Subcutaneous abdominal adipose tissue (tissue), 5 donors: Measurements from ENCODE around the gene SIRPA.

Experiments used
- H3K27ac ChIP-seq: one replicate; pipeline ENCODE4 v1.7.0; 2013; ENCODE audit warnings: low read depth, mild to moderate bottlenecking, inconsistent platforms, low read length, moderate library complexity
- H3K27me3 ChIP-seq, 5 donors: one replicate each; pipeline ENCODE4 v1.7.0; 2013; ENCODE audit warnings: low read length in 5 of 5, inconsistent platforms in 1 of 5; ENCODE audit not compliant: control insufficient read depth in 5 of 5, insufficient read depth in 4 of 5
- H3K36me3 ChIP-seq, 5 donors: one replicate each; pipeline ENCODE4 v1.7.0; 2013; ENCODE audit warnings: low read length in 5 of 5; ENCODE audit not compliant: control insufficient read depth in 5 of 5, insufficient read depth in 5 of 5
- H3K4me1 ChIP-seq, 5 donors: one replicate each; pipeline ENCODE4 v1.7.0; 2013; ENCODE audit warnings: low read length in 5 of 5, mild to moderate bottlenecking in 3 of 5, moderate library complexity in 1 of 5; ENCODE audit not compliant: control insufficient read depth in 5 of 5, insufficient read depth in 5 of 5
- H3K4me3 ChIP-seq, 5 donors: one replicate each; pipeline ENCODE4 v1.7.0; 2013; ENCODE audit warnings: low read length in 5 of 5, low read depth in 1 of 5
- H3K9ac ChIP-seq, 5 donors: one replicate each; pipeline ENCODE4 v1.7.0; 2013; ENCODE audit warnings: low read length in 5 of 5, mild to moderate bottlenecking in 4 of 5, moderate library complexity in 3 of 5
- H3K9me3 ChIP-seq, 5 donors: one replicate each; pipeline ENCODE4 v1.7.0; 2013; ENCODE audit warnings: low read length in 5 of 5; ENCODE audit not compliant: control insufficient read depth in 5 of 5
- donor health status: healthy.
- donor health status: healthy.
- donor health status: healthy.
- donor health status: healthy.
- donor health status: healthy.

Gene SIRPA

GRCh38 chr20:1876217-1876921, 18.8 kb upstream of the SIRPA start:
- Histone ChIP-seq H3K4me3 (no peak overlapping the region), H3K27ac (no peak overlapping the region), H3K27me3 (peaks cover 0 to 10% (median 5%) of the 10 kb centered on the region in 5 donors), H3K9me3 (peaks cover 0 to 7% (median 0%) of the 10 kb centered on the region in 5 donors), H3K36me3 (no peaks in the 10 kb centered on the region), H3K4me1 (peaks cover 0 to 15% (median 12%) of the 10 kb centered on the region in 5 donors), H3K9ac (no peak overlapping the region)

DNA sequence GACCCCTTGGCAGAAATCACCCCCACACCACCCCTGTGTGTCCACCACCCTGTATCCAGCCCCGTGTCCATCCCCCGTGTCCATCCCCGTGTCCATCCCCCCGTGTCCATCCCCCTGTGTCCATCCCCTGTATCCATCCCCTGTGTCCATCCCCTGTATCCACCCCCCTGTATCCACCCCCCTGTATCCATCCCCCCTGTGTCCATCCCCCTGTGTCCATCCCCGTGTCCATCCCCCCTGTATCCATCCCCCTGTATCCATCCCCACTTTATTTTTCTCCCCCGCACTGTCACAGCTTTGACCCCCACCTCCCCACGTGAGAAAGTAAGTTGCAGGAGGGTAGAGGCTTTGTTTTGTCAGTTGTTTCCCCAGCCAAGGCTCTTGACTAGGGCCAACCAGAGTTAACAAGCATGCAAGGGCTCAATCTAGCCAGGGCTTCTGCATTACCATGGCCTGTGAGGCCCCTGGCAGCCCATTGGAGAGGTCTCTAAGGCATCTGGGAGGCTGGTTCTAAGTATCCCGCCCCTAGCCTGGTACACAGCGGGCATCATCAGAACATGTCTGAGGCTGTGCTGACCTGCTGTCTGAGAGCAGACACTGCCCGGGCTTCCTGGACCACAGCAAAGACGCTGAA, 18.1 kb upstream of the SIRPA start:
- peaks cover 0 to 7% (median 0%) of the 10 kb centered on the region in 5 donors for H3K9me3 ChIP-seq
- H3K27me3 ChIP-seq = peaks cover 0 to 5% (median 4%) of the 10 kb centered on the region in 5 donors
- H3K27ac ChIP-seq = no peak overlapping the region
- peaks cover 0 to 23% (median 19%) of the 10 kb centered on the region in 5 donors for H3K4me1 ChIP-seq
- no peak overlapping the region for H3K4me3 ChIP-seq
- no peak overlapping the region for H3K9ac ChIP-seq
- no peaks in the 10 kb centered on the region for H3K36me3 ChIP-seq

GRCh38 chr20:1877609-1878200, 17.5 kb upstream of the SIRPA start:
- no peak overlapping the region for H3K9ac ChIP-seq
- H3K4me3 ChIP-seq = no peak overlapping the region
- peaks cover 0 to 26% (median 19%) of the 10 kb centered on the region in 5 donors for H3K4me1 ChIP-seq
- peaks cover 0 to 4% (median 2%) of the 10 kb centered on the region in 5 donors for H3K27me3 ChIP-seq
- H3K9me3 ChIP-seq = peaks cover 0 to 5% (median 0%) of the 10 kb centered on the region in 5 donors
- no peak overlapping the region for H3K27ac ChIP-seq
- H3K36me3 ChIP-seq = no peaks in the 10 kb centered on the region

DNA sequence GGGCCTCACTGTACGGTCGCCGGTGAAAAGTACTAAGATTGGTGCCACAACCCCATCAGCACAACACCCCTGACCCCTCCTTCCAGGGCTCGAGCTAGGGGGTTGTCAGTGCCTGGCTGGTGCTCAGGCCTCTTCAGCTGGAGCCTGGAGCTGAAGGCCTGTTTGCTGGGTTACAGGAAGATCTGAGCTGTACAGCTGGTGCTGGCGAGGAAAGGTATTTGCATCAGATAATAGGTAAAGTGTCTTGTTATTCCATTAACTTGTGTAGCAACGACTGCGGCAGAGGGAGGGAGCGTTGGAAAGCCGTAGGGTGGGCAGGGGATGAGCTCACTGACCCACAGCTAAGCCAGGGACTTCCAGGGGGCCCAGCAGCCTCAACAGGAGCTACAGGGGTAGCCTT, 15.8 kb upstream of the SIRPA start:
- Histone ChIP-seq H3K9ac (no peak overlapping the region), H3K9me3 (no peaks in the 10 kb centered on the region), H3K27me3 (peaks cover 0 to 7% (median 0%) of the 10 kb centered on the region in 5 donors), H3K4me1 (peaks cover 4 to 39% (median 32%) of the 10 kb centered on the region in 5 donors), H3K36me3 (no peaks in the 10 kb centered on the region), H3K27ac (no peak overlapping the region), H3K4me3 (no peak overlapping the region)

GRCh38 chr20:1879934-1880333, 15.3 kb upstream of the SIRPA start:
- H3K9ac ChIP-seq = no peak overlapping the region
- H3K4me3 ChIP-seq = no peak overlapping the region
- no peak overlapping the region for H3K27ac ChIP-seq
- H3K36me3 ChIP-seq = no peaks in the 10 kb centered on the region
- no peaks in the 10 kb centered on the region for H3K9me3 ChIP-seq
- peaks cover 0 to 7% (median 0%) of the 10 kb centered on the region in 5 donors for H3K27me3 ChIP-seq
- peaks cover 4 to 38% (median 33%) of the 10 kb centered on the region in 5 donors for H3K4me1 ChIP-seq

DNA sequence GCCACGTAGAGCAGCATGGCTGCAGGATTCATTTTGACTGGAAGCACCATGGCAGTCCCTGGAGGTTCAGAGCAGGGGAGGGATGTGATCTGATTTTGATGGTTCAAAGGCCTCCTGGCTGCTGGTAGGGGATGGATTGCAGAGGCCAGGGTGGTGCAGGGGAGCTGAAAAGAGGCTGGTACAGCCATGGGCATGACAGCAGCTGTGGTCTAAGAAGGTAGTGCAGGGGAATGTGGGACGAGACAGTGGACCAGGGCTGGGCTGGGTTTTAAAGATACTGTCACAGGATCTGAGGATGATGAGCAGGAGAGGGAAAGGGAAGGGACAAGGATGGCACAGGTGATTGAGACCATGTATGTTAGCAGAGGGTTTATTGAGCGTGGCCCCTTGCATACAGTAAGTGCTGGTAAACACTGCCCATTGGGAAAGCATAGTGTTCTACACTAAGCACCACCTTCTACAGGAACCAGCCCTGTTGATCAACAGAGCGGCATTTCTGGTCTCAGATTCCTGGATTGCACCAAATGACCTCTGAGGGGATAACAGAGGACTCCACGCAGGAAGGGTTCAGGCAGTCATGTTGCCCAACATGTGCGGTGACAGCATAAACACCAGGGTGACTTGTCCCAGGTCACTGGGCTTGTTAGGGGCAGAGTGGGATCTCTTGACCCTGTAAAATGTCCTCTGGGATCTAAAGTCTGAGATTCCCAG, 14.5 kb upstream of the SIRPA start:
- peaks cover 0 to 7% (median 0%) of the 10 kb centered on the region in 5 donors for H3K27me3 ChIP-seq
- H3K9ac ChIP-seq = no peak overlapping the region
- H3K4me1 ChIP-seq = peaks cover 4 to 38% (median 33%) of the 10 kb centered on the region in 5 donors
- H3K27ac ChIP-seq = no peak overlapping the region
- H3K9me3 ChIP-seq = no peaks in the 10 kb centered on the region
- H3K36me3 ChIP-seq = no peaks in the 10 kb centered on the region
- no peak overlapping the region for H3K4me3 ChIP-seq

GRCh38 chr20:1881240-1881835, 13.9 kb upstream of the SIRPA start:
- no peaks in the 10 kb centered on the region for H3K36me3 ChIP-seq
- peaks cover 0 to 7% (median 0%) of the 10 kb centered on the region in 5 donors for H3K27me3 ChIP-seq
- peaks cover 4 to 40% (median 33%) of the 10 kb centered on the region in 5 donors for H3K4me1 ChIP-seq
- no peak overlapping the region for H3K9ac ChIP-seq
- H3K4me3 ChIP-seq = no peak overlapping the region
- H3K9me3 ChIP-seq = no peaks in the 10 kb centered on the region
- H3K27ac ChIP-seq = no peak overlapping the region

DNA sequence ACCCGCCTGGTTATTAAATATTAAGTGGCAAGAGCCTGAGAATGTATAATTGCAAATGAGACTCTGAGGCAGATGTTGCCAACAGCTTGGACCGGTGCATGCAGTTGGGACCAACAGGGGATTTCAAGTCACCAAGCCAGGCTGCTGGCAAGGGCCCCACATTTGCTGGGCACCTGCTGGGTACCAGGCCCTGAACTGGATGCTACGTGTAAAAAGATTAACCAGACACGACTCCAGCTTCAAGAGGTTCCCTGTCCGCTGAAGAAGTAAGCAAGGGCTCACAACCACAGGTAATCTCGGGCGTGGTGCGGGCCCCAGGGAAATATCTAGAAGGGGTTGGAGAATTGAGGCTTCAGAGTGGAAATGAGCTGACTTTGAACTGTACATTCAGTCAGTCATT, 13.2 kb upstream of the SIRPA start:
- Histone ChIP-seq H3K9me3 (no peaks in the 10 kb centered on the region), H3K4me3 (no peak overlapping the region), H3K27me3 (peaks cover 0 to 5% (median 0%) of the 10 kb centered on the region in 5 donors), H3K27ac (no peak overlapping the region), H3K9ac (no peak overlapping the region), H3K4me1 (peaks cover 4 to 46% (median 34%) of the 10 kb centered on the region in 5 donors), H3K36me3 (no peaks in the 10 kb centered on the region)

GRCh38 chr20:1883986-1884385, 11.2 kb upstream of the SIRPA start:
- H3K36me3 ChIP-seq = no peaks in the 10 kb centered on the region
- H3K27me3 ChIP-seq = peaks cover 0 to 10% (median 5%) of the 10 kb centered on the region in 5 donors
- no peak overlapping the region for H3K4me3 ChIP-seq
- H3K27ac ChIP-seq = no peak overlapping the region
- H3K4me1 ChIP-seq = peaks cover 7 to 66% (median 41%) of the 10 kb centered on the region in 5 donors
- H3K9ac ChIP-seq = no peak overlapping the region
- H3K9me3 ChIP-seq = no peaks in the 10 kb centered on the region
